Heart left ventricle (tissue), 16 donors: ENCODE measurements around the gene CFAP58. TPM values are rescaled to one million over a fixed set of nuclear protein-coding genes. Genes with fewer than 3 reads are reported as not detected.

Experiments used
- ATAC-seq, 4 donors: fragments of 200-7000 bp; cut with Tn5 transposase; one replicate each; pipeline ENCODE4 v1.9.1; 2020 to 2022; ENCODE audit warnings: moderate library complexity in 4 of 4, mild to moderate bottlenecking in 3 of 4, moderate number of reproducible peaks in 1 of 4
- DNase-seq, 5 donors: peaks; one replicate each; pipeline ENCODE4 v3.0.0-alpha.2; 2020
- H3K27ac ChIP-seq, 12 donors: fragments of 200-600 bp; sonication (generic) in 4 of 12; one replicate each; pipeline versions ENCODE4 v1.5.0 to v1.8.0; 2016 to 2022; ENCODE audit warnings: mild to moderate bottlenecking in 2 of 12
- H3K27me3 ChIP-seq, 9 donors: fragments of 200-600 bp; sonication (generic) in 2 of 9; one replicate each; pipeline versions ENCODE4 v1.5.1 to v1.8.0; 2016 to 2022; ENCODE audit warnings: mild to moderate bottlenecking in 3 of 9
- H3K36me3 ChIP-seq, 9 donors: fragments of 200-600 bp; sonication (generic) in 2 of 9; one replicate each; pipeline versions ENCODE4 v1.5.0 to v1.8.0; 2018 to 2022; ENCODE audit warnings: mild to moderate bottlenecking in 2 of 9
- H3K4me1 ChIP-seq, 12 donors: fragments of 200-600 bp; sonication (generic) in 4 of 12; one replicate each; pipeline versions ENCODE4 v1.5.0 to v1.8.0; 2016 to 2022; ENCODE audit warnings: mild to moderate bottlenecking in 3 of 12
- H3K4me3 ChIP-seq, 12 donors: fragments of 200-600 bp; sonication (generic) in 4 of 12; one replicate each; pipeline versions ENCODE4 v1.5.0 to v1.8.0; 2017 to 2022; ENCODE audit warnings: mild to moderate bottlenecking in 9 of 12, moderate library complexity in 4 of 12
- H3K9me3 ChIP-seq, 12 donors: fragments of 200-600 bp; sonication (generic) in 4 of 12; one replicate each; pipeline versions ENCODE4 v1.5.0 to v1.8.0; 2016 to 2022; ENCODE audit warnings: mild to moderate bottlenecking in 1 of 12
- POLR2A ChIP-seq, 2 donors: fragments of 450-650 bp; IDR thresholded peaks; one replicate each; pipeline ENCODE4 v1.6.1; 2017; ENCODE audit warnings: antibody characterized with exemption in 2 of 2, mild to moderate bottlenecking in 2 of 2, moderate library complexity in 2 of 2
- WGBS, 4 donors: extraction: QIAGEN DNeasy Blood & Tissue Kit in 2 of 4; methylation state at CpG; one replicate each; pipeline versions ENCODE4 v1.1.5 to v1.1.7; 2013 to 2018; 5-methylcytosine and 5-hydroxymethylcytosine counted together
- intact Hi-C, 10 donors: fragments of 100-400 bp; cut with DNase I; formaldehyde crosslinking; loops; one replicate each; pipeline versions ENCODE4 v1.11.1 to v1.14.2; 2022
- polyA plus RNA-seq, 2 donors: library from polyadenylated mRNA; stranded (reverse); fragments of 200-250 nt; gene quantifications; one replicate each; pipeline ENCODE4 v1.2.3, GENCODE V29; 2013
- total RNA-seq, 9 donors: library from RNA; depleted of rRNA in 2 of 9; stranded (reverse); fragments of >200 nt in 2 of 9; fragmentation: NEBNext Ultra II Directional in 3 of 9; extraction: Animal tissue kit (Norgen Biotek cat#: 25700) in 3 of 9; gene quantifications; one replicate each; pipeline versions ENCODE4 v1.1.0 to v1.2.4, GENCODE V29; 2016 to 2023
- TF ChIP-seq, protein P1 (sequence below), 12 donors: fragments of 200-600 bp; sonication (generic) in 4 of 12; IDR thresholded peaks; one replicate each; pipeline versions ENCODE4 v1.5.0 to v1.8.0; 2018 to 2022; ENCODE audit warnings: antibody characterized with exemption in 12 of 12, mild to moderate bottlenecking in 5 of 12
- donor health status: ischemic (EF 13 %, LVEDD 7.1; RV severe dilation, severe dysfunction).
- donor health status: healthy with polysubstance abuse.
- donor health status: DM: no; HTN: yes; CAD: no.
- donor health status: DM: no; HTN: no; CAD: no.
- donor health status: ischemic (EF 25% LVEDD 6.9; RV normal size, moderate dysfunction).
- donor health status: ischemic (EF 25% LVEDD 5.7; RV mildly dilated, moderate dysfunction).
- donor health status: healthy.
- donor health status: DM: yes; HTN: yes; CAD: no.
- donor health status: ischemic (EF 35%, LVEDD 5.7; RV mildly dilated, moderate dysfunction).
- donor health status: nonischemic (EF 11% LVEDD 7.7; RV severe dilation, severe dysfunction).
- donor health status: DM: yes; HTN: yes; CAD: no.
- donor health status: PGD.
- donor health status: ischemic (EF 29% LVEDD 5.4; RV normal size, mild dysfunction).
- donor health status: nonischemic (EF 23%, LVEDD 6.1; RV moderate dilation, normal function).

Gene CFAP58
- total and polyA plus RNA-seq, 11 donors = 0.62 to 4.9 (median 3.1) TPM

DNA sequence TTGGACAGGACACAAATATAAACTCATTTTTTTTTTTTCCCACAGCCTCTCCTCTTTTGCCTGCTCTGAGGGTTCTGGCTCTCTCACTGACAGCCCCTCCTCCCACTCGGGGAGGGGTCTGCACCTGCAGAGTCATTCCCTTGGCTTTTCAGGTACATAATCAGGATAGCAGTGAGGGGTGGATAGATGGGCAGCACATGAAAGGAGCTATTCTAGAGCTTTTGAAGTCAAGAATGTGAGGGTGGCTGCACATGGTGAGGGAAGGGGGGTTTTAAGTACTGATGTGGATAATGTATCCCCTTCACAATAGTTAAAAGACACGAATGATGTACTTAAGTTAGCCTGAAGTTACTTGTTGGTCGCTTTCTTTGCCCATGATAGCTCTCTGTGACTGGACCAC, 76.2 kb downstream of the CFAP58 start:
- no peak for DNase-seq
- 39 to 49% (median 45%) methylated on average over 3 of the region's 3 CpGs for WGBS, 4 donors
- intact Hi-C loops = no loop called here

DNA sequence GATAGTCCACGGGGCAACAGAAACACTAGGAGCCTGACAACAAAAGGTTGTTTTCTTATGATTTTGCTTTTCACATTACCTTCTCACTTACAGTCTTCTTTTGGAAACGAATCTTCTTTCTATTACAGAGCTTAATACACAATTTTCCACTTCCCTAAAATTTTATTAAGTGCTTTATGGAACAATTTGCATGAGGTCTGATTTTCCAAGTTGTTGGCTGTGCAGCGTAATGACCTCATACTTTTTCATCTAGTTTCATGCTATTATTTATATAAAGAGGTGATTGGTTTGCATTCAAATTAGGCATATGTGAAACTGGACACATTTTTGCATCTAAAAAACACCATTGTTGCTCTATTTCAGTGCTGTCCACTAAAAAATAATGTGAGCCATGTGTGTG, 76.7 kb downstream of the CFAP58 start:
- DNase-seq = no peak
- Histone ChIP-seq H3K27me3 (no peaks in the 10 kb centered on the region), H3K9me3 (no peaks in the 10 kb centered on the region), H3K4me3 (no peak overlapping the region), H3K36me3 (no peaks in the 10 kb centered on the region), H3K4me1 (no peaks in the 10 kb centered on the region), H3K27ac (no peak overlapping the region)
- ATAC-seq = no peak
- intact Hi-C loops = no loop called here
- TF ChIP-seq POLR2A (IDR thresholded peaks at IDR 0.05) = no peak
- TF ChIP-seq, protein P1, sequence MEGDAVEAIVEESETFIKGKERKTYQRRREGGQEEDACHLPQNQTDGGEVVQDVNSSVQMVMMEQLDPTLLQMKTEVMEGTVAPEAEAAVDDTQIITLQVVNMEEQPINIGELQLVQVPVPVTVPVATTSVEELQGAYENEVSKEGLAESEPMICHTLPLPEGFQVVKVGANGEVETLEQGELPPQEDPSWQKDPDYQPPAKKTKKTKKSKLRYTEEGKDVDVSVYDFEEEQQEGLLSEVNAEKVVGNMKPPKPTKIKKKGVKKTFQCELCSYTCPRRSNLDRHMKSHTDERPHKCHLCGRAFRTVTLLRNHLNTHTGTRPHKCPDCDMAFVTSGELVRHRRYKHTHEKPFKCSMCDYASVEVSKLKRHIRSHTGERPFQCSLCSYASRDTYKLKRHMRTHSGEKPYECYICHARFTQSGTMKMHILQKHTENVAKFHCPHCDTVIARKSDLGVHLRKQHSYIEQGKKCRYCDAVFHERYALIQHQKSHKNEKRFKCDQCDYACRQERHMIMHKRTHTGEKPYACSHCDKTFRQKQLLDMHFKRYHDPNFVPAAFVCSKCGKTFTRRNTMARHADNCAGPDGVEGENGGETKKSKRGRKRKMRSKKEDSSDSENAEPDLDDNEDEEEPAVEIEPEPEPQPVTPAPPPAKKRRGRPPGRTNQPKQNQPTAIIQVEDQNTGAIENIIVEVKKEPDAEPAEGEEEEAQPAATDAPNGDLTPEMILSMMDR (IDR thresholded peaks at IDR 0.05) = no peak
- 69 to 75% (median 72%) methylated on average over 3 of the region's 3 CpGs for WGBS, 4 donors

More for the DNA sequence above, 76.2 kb downstream of the CFAP58 start:
- ATAC-seq = no peak
- Histone ChIP-seq H3K9me3 (no peaks in the 10 kb centered on the region), H3K4me3 (no peak overlapping the region), H3K4me1 (no peaks in the 10 kb centered on the region), H3K36me3 (no peaks in the 10 kb centered on the region), H3K27me3 (no peaks in the 10 kb centered on the region), H3K27ac (no peak overlapping the region)
- no peak for TF ChIP-seq POLR2A (IDR thresholded peaks at IDR 0.05)
- TF ChIP-seq, protein P1 (IDR thresholded peaks at IDR 0.05) = no peak

DNA sequence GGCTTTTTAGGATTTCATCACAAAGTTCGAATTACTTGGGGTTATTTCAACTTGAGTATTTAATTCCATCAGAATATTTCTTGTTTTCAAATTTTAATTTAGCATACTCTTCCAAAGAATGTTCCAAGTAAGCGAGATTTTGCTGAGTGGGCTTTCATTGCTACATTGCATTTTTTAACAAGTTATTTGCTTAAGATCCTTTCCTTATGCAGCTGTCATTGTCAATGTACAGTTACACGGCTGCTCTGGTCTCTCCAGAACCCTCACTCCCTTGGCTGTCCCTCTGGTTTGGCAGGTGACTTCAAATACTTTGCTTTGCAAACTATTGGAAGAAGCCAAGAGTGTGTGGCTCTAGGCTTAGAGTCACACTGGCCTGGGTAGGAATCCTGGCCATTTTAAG, 80.0 kb downstream of the CFAP58 start:
- no peaks in the 10 kb centered on the region for H3K36me3 ChIP-seq
- TF ChIP-seq POLR2A (IDR thresholded peaks at IDR 0.05) = no peak
- TF ChIP-seq, protein P1 (IDR thresholded peaks at IDR 0.05) = no peak
- no peak overlapping the region for H3K27ac ChIP-seq
- H3K4me1 ChIP-seq = no peaks in the 10 kb centered on the region
- intact Hi-C loops = no loop called here
- H3K4me3 ChIP-seq = no peak overlapping the region
- DNase-seq (no peak), ATAC-seq (no peak)
- WGBS, 4 donors = 69 to 78% (median 74%) methylated on average over 3 of the region's 3 CpGs
- H3K9me3 ChIP-seq = no peaks in the 10 kb centered on the region
- no peaks in the 10 kb centered on the region for H3K27me3 ChIP-seq

DNA sequence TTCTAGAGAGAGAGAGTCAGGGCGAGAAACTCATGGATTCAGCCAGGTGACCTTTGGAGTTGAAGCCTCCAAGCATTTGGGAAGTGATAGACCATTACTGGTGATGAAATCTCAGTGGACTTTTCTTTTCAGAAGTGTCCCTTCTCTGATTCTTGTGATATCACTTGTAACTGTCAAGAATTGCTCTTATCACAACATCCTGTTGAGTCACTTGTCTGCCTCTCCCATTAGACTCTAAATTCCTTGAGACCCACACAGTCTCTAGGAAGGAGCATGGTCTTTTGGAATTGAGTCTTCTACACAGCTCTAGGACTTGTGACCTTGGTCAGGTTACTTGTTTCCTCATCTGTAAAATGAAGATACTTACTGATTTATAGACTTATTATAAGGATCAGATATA, 81.0 kb downstream of the CFAP58 start:
- Histone ChIP-seq H3K4me1 (no peaks in the 10 kb centered on the region), H3K4me3 (no peak overlapping the region), H3K36me3 (no peaks in the 10 kb centered on the region), H3K27me3 (no peaks in the 10 kb centered on the region), H3K9me3 (no peaks in the 10 kb centered on the region), H3K27ac (no peak overlapping the region)
- intact Hi-C loops = no loop called here
- 69 to 88% (median 88%) methylated on average over 1 of the region's 1 CpG for WGBS, 4 donors
- ATAC-seq = no peak
- DNase-seq = no peak
- TF ChIP-seq, protein P1 (IDR thresholded peaks at IDR 0.05) = no peak
- TF ChIP-seq POLR2A (IDR thresholded peaks at IDR 0.05) = no peak
